NB4 (cell line): ENCODE measurements around the gene ZCCHC7.

Source experiments
- MAX ChIP-seq: IDR thresholded peaks from 2 replicates; pipeline ENCODE4 v1.6.1; 2011; ENCODE audit warnings: low read depth, low read length
- POLR2A ChIP-seq: IDR thresholded peaks from 2 replicates; pipeline ENCODE4 v1.6.1; 2011; ENCODE audit warnings: mild to moderate bottlenecking; ENCODE audit not compliant: insufficient read length; ENCODE audit errors: extremely low read depth
- TF ChIP-seq, protein P1 (sequence below): IDR thresholded peaks from one replicate; pipeline ENCODE4 v1.5.1; 2012; ENCODE audit warnings: low read depth, low read length

DNA sequence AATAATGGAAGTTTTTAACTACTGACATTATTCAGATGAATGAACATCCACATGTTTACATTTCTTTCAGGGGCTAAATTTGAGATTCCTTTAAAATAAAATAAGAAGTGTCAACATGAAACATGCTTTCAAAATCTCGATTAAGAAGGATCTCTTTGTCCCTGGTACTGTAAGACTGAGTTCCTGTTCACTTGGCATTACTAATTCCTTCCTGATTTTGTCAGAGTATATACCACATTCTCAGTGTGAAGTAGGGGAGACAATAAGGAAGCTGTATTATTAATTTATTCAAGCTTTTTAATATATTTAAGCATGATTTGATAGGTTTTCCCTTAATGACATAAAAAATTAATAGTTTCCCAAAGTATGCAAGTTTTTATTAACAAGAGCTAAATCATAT is 220.6 kb downstream of the ZCCHC7 start:
- TF ChIP-seq, protein P1, sequence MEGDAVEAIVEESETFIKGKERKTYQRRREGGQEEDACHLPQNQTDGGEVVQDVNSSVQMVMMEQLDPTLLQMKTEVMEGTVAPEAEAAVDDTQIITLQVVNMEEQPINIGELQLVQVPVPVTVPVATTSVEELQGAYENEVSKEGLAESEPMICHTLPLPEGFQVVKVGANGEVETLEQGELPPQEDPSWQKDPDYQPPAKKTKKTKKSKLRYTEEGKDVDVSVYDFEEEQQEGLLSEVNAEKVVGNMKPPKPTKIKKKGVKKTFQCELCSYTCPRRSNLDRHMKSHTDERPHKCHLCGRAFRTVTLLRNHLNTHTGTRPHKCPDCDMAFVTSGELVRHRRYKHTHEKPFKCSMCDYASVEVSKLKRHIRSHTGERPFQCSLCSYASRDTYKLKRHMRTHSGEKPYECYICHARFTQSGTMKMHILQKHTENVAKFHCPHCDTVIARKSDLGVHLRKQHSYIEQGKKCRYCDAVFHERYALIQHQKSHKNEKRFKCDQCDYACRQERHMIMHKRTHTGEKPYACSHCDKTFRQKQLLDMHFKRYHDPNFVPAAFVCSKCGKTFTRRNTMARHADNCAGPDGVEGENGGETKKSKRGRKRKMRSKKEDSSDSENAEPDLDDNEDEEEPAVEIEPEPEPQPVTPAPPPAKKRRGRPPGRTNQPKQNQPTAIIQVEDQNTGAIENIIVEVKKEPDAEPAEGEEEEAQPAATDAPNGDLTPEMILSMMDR: no peak
- TF ChIP-seq POLR2A (no peak), MAX (no peak)
